HG02642 (cell line): ENCODE results near the gene ZNF212.

Source experiments
- ATAC-seq: cut with Tn5 transposase; IDR thresholded peaks from one replicate; pipeline ENCODE4 v1.9.1; 2021; ENCODE audit warnings: mild to moderate bottlenecking; ENCODE audit not compliant: unreplicated experiment, poor library complexity

The ZNF212 gene

DNA sequence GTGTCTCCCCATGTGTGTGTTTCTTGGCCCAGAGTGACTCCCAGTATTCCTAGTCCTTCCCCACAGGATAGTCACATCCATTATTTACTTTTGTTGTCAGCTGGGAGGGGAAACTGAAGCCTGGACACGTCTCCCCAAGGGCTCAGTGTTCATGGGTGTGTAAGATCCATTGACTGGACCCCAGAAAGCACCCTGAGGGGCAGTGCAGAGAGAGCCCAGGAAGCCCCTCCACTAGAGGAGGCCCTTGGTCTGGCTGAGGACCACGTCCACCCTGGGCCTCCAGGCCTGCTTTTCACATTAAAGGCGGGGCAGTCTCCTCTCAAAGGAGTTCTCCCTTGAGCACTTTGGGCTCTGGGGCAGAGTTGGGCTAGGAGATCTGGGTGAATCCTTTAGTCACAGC is 43.9 kb downstream of the ZNF212 start:
- no peak for ATAC-seq

DNA sequence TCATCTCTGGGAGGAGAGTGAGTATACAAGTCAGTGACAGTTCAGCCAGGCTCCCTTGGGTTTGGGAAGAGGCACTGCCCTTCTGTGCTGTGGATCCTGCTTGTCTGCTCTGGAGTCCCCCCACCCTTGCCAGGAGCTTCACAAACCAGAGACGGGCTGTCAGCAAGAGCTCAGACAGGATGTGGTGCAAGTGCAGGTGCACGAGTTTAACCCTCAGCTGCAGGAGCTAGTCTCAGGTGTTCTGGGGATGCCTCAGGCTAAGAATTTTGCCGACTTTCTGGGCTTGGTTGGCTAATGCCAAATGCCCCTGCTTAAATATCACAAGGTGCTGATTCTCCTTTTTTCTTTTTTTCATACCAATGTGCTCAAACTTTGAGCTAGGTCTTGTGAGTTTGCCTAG is 44.9 kb downstream of the ZNF212 start:
- ATAC-seq: no peak

GRCh38 chr7:149284850-149285585 is 45.6 kb downstream of the ZNF212 start:
- ATAC-seq: peak; percentile 97

DNA sequence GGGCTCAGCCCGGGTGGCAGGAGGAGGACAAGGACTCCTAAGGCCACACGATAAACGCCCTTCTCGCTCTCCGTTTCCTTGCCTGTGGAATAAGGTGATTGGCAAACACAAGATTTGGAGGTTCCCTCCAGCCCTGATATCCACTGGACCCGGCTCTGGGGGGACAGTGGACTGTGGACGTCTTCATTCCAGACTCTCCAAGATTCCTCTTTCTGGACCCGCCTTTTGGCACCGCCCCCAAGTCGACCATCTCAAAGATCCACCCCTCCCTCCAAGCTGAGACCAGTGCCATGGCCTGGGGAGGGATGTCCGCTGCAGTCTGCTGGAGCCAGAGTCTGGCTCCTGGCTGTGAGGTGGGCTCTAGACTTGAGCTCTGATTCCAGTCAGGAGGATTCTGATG is 46.2 kb downstream of the ZNF212 start:
- ATAC-seq: no peak

DNA sequence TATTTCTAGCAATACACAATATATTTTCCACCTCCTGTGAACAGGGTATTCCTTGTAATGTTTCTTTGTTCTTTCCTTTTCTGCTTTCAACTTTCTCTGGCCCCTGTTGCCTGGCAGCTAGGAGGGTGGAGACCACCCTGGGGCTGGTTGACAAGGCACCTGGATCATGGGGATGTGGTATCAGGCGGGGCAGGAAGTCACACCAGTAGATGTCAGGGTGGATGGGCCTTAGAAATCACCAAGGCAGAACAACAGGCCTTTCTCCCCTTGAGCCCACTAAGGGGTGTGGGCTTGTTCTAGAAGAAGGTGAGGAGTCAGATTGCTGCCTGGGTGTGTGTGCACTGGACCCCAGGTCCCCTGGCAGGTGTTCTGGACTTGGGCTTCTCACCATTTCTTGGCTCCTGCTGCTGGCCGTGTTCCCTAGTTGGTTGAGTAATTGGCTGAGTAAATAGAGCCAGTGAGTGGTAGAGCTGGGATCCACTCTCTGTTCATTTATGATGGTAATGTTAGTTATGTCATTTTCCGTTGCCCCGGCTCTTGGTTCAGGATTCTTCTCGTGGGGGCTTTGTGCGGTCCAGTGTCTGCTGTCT is 47.5 kb downstream of the ZNF212 start:
- ATAC-seq: no peak

DNA sequence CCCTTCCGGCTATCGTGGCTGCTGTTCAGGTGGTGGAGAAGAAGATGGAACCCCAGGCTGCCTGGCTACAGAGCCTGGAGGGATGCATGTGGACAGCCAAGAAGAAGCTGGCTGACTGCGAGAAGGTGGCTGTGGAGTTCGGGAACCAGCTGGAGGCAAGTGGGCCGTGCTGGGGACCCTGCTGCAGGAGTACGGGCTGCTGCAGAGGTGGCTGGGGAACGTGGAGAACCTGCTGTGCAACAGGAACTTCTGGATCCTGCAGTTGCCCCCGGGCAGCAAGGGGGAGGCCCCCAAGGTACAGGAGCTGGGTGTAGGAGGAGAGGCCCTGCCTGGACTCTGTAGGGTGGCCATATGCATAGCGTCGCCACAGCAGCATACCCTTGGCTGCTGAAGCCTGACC is 48.2 kb downstream of the ZNF212 start:
- no peak for ATAC-seq

DNA sequence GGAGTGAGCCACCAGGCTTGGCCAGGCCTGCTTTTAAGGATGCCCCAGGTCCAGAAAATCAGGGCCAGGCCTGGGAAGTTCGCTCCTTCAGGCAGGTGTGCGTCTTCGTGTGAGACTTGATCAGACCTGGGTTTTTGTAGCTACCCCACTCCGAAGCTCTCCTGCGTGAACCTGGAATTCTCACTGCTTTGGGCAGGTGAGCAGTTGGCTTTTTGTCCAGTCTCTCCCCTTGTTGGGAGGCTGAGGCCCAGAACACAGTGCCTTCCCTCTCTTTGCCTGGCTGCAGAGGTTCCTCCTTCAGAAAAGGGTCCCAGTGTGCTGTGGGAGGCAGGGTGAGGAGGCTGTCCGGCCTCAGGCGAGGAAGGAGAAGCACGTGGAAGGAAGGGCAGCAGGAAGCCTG is 49.8 kb downstream of the ZNF212 start:
- ATAC-seq: no peak

DNA sequence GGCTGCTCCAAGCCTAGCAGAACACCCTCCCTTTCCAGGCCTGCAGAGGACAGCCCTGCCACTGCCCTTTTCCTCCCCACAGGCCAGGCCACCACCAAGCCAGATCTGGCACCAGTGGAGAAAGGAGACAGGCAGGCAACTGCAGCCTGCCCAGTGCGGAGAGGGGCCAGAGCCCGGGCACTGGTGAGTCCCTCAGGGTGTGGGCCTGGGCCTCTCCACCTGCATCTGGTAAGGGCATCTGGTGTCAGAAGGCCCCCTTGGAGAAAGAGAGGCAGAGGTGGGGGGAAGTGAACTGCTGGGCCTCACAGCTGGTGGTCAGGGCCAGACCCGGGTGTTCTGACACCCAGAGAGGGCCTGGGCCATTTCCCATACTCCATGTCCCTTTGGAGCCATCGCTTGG is 50.4 kb downstream of the ZNF212 start:
- no peak for ATAC-seq

DNA sequence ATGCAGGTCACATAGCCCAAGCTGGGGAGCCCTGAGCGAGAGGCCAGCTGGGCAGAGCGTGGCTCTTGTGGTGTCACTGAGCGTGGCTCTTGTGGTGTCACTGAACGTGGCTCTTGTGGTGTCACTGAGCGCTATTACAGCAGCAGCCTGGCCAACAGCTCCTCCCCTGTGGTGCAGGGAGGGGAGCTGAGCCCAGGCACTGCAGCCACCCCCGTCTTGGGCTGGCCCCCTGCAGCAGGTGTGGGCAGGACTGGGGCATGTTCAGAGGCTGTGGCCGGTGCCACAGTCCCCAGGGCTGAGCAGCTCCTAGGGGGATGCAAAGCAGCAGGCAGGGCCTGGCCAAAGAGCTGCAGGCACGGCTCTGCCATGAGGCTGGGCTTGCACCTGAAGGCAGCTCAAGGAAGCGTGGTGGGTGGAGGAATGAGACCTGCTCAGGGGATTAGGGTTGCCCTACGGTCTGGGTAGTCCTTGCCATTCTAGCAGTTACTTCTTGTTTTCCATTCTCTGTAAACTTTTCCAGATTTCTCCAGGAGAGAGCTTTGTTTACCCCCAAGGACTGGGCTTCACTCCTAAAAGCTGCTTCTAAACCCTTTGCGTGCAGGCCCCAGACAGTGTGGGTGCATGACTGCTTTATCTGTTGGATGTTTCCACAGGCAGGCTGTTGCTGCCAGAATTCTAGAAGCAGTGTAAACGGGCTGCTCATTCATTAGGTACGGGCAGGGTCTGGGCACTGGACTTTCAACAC is 51.8 kb downstream of the ZNF212 start:
- no peak for ATAC-seq

- ATAC-seq: no peak
Measured at GRCh38 chr7:149291781-149292461, 52.5 kb downstream of the ZNF212 start.

DNA sequence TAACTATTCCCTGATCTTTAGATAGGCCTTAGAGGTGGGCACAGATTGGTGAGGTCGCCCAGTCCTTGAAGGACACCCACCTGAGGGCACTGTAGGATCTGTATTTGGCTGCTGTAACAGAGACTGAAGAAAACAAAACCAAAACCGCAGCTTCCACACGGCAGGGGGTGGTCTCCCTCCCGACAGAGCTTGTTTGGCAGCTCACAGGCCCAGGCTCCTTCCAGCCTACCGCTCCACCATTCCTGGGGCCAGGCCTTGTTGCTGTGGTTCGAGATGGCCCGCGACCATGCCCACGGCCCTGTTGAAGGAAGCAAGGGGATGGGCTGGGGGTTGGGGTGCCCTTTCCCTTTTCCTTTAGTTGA is 53.0 kb downstream of the ZNF212 start:
- ATAC-seq: no peak

DNA sequence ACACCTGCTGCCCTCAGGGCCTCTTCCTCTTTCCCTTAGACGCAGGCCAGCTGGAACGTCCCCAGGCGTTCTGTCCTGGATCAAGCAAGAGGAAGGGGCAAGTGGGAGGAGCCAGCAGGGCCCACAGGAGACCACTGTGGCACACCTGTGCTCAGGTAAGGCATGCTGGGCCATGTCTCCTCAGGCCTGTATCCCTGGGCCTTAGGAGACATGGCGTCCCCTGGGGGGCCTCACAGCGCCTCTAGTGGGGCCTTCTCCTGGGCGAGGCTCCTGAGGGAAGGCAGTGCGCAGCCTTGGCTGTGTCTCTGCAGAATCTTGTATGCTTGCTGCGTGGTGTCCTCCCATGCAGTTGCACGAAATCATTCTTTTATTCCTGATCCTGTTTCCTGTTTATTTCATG is 53.9 kb downstream of the ZNF212 start:
- no peak for ATAC-seq

DNA sequence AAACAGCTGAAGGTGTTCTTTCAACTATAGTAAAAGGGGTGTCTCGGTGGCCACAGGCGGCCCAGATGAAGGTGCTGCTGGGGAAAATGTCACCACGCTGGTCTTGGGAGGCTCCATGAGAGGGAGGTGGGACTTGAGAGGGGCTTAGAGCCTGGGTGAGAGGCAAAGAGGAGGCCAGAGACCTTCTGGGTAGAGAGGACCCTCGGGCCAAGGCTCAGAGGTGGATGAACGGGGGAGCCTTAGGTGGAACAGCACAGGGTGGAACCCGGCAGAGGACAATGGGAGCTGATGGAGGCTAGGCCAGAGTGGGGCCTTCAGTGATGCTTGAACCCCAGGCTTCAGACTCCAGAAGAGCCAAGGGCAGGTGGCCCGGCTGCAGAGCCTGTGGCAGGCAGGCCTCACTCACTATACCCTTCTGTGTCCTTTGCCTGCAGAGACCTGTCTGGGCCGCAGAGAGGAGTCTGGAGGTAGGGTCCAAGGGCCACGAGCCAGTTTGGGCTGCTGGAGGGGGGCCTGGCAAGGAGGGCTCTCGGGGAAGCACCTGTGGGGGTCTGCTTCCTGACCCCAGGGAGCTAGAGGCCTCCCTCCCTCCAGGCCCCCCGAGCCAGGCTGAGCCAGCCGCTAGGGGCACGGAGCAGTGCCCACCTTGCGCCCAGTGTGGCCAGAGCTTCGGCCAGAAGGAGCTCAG is 54.6 kb downstream of the ZNF212 start:
- ATAC-seq: no peak

DNA sequence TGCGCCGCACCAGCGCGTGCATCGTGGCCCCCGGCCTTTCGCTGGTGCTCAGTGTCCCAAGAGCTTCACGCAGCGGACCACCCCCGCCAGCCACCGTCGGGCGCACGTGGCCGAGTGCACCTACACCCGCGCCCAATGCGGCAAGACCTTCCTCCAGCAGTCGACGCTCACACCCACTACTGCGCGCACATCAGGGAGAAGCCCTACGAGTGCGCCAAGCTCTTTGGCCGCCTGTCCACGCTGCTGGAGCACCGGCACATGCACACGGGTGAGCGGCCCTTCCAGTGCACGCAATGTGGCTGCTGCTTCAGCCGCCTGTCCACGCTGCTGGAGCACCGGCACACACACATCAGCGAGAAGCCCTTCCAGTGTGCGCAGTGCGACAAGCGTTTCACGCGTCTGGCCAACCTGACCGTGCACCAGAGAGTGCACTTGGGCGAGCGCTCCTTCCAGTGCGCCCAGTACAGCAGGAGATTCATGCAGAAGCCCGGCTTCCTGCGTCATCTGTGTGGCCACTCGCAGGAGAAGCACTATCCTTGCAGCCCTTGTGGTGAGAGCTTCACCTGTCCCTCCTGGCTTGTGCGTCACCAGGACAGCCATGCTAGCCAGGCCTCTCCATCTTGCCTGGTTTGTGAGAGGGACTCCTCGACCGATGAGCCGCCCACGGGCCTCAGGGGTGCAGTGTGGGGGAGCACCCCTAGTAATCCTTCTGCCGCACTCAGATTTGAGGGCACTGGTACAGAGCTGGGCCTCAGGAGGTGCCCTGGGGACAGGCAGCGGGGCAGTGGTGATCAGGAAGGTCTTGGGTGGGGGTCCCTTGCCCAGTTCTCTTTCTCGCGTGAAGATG is 55.4 kb downstream of the ZNF212 start:
- no peak for ATAC-seq

DNA sequence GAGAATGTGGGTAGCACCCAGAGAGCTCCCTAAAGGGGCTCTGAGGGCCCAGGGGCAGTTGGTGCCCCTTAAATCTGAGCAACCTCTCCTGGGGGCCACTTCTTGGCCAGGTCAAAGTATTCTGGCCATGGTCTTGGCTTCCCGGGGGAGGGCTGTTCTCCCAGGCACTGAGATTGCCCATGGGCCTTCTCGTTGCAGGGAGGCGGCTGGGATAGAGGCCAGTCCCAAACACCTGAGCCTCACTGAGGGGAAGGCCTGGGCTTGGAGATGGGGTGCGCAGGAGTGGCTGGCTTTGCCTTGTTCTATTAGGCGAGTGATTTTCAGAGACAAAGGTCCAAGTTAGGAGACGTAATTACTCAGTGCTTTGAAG is 56.0 kb downstream of the ZNF212 start:
- ATAC-seq: no peak

DNA sequence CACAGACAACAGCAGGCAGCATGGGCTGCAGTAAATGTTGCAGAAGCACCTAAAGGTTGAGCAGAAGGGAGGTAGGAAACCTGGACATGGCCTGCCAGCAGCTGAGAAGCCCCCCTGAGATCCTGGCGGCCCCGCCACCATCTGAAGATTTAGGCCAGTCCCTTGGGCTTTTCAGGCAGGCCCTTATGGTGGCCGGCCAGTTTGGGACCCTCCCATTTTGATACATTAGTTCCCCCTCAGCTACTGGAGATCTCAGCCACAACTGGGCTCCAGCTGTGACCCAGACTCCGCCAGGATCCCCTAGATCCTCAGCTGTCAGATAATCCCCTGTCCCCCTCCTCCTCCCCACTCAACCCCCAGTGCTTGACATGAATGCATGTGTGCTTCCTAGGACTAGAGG is 56.9 kb downstream of the ZNF212 start:
- no peak for ATAC-seq

DNA sequence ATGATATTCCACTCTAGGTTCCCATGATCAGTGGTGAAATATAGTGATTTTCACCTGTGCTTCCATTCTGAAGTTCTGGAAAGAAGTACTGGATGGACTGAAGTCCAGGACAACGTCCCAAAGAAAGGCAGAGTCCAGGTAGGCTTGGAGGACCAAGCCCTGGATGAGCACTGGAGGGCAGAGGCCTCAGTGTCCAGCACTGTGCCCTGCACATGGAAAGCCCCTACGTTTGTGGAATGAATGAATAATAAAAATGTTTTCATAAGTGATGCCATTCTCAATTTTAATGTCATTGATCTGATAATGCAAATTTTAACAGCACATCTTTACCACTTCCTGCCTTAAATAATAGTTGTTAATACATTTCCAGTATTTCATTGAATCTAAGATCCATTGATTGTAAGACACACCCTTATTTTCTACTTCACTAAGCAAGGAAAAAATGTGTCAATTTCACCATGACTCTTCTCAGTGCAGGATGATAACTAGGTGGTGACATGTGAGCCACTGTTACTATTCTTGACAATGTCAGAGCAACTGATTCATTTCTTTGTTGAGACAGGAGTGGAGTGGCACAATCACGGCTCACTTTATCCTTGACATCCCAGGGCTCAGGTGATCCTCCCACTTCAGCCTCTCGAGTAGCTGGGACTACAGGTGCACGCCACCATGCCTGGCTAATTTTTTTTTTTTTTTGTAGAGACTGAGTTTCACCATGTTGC is 57.7 kb downstream of the ZNF212 start:
- ATAC-seq: no peak

DNA sequence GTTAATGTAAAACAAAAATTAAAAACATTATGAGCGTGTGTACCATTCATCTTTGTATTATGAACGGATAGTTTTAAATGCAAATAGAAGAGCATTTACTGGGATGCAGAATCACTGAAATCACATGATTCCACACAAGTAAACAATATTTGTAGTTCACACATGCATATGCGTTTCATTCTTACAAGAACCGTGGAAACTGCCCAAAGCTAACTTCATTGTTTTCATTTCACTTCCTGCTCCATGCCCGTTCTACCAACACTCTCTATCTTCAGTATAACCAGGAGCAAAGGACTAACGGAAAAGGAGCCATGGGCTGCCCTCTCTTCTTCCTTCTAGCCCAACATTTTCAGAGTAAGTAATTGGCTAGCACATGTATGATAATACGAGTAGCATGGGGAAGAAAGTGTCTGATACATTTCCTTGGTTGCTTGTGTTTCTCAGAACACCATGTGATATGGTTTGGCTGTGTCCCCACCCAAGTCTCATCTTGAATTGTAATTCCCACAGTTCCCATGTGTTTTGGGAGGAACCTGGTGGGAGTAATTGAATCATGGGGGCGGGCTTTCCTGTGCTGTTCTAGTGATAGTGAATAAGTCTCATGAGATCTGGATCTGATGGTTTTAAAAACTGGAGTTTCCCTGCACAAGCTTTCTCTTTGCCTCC is 61.3 kb downstream of the ZNF212 start:
- ATAC-seq: no peak

DNA sequence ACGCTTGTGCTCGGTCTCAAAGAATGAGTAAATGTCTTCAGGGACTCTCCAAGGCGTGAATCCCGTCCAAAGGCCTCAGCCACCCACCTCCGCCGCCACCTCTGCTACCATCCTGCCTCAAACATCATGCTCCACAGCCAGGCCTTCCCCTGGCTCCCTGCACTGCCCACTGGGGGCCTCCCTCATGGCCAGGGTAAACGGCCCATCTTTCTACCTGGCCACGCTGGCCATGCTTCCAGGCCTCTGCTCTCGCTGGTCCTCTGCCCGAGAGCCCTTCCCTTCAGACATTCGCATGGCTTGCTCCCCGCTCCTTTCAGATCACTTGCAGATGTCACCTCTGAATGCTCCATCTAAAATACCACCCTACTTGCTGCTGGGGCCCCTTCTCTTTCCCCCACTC is 62.8 kb downstream of the ZNF212 start:
- no peak for ATAC-seq
